ENCODE measurements around the gene CASZ1.

- TF ChIP-seq ZNF274 (IDR thresholded peaks at IDR 0.05; ENCODE audit: low read depth, low read length) (no peak), YY1 (IDR thresholded peaks at IDR 0.05; ENCODE audit: insufficient read depth, insufficient read length) (no peak)
Measured at GRCh38 chr1:10691075-10691739, 105.2 kb downstream of the CASZ1 start.
